Glomerular visceral epithelial cell (primary cell): Measurements from ENCODE around the gene RAP2B.
"Not testable (repeated sequence)": the region's sequence is repeated elsewhere in the genome, so short reads cannot be mapped to it uniquely, and the experiment has no call there.

Source experiments
- DNase-seq: peaks from one replicate; pipeline ENCODE4 v3.0.0-alpha.2; 2016; ENCODE audit errors: extremely low spot score

Gene RAP2B

GRCh38 chr3:153193786-153194476 lies 31.9 kb downstream of the RAP2B start:
- not testable (repeated sequence) for DNase-seq

- no peak for DNase-seq
These were observed 33.4 kb downstream of the RAP2B start for GRCh38 chr3:153195349-153195879.

- peak; percentile 46 for DNase-seq
These were observed 47.6 kb downstream of the RAP2B start for GRCh38 chr3:153209596-153209995.

- DNase-seq, result no peak
These were observed 48.1 kb downstream of the RAP2B start for GRCh38 chr3:153210146-153210545.

- DNase-seq, result no peak
These were observed 48.6 kb downstream of the RAP2B start for GRCh38 chr3:153210660-153211059.

GRCh38 chr3:153215497-153215896 lies 53.5 kb downstream of the RAP2B start:
- no peak for DNase-seq

GRCh38 chr3:153215966-153216365 lies 53.9 kb downstream of the RAP2B start:
- no peak for DNase-seq

GRCh38 chr3:153216928-153217327 lies 54.9 kb downstream of the RAP2B start:
- DNase-seq, result no peak

GRCh38 chr3:153219146-153219545 lies 57.1 kb downstream of the RAP2B start:
- no peak for DNase-seq
